Measurements from ENCODE around the gene WIPF1.

WIPF1 gene

DNA sequence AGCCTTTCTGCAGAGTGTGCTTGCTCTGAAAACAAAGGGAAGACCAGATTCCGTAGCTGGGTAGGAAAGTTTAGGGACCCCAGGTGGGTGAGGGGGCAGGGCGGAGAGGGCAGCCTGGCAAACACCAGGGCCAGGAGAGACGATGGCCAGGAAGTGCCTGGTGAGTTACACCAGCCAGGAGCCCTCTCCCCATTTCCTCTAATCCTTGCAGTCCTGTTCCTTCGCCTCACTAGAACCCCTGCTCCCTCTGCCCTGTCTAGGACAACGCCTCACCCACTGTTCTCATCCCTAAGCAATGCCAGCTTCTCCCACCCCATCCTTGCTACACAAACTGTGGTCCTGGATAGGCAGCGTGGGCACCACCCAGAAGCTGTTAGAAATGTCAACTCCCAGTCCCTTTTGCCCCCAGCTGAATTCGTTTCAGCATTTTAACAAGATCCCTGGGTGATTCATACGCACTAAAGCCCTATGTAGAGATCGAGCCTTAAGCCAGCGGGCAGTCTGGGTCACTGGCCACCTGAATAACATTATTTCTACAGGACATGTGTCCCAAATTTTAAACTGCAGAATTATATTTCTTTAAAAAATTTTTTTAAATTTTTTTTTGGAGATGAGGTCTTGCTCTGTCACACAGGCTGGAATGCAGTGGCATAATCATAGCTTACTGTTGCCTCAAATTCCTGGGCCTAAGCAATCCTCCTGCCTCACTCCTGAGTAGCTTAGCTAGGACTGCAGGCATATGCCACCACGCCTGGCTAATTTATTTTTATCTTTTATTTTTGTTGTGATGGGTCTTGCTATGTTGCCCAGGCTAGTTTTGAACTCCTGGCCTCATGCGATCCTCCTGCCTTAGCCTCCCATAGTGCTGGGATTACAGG is 10.9 kb downstream of the WIPF1 start:
- TF ChIP-seq ZNF354C (tag by site-specific recombination; IDR thresholded peaks at IDR 0.05; ENCODE audit: borderline replicate concordance, low read depth) (no peak), BCL11B (tag by site-specific recombination; IDR thresholded peaks at IDR 0.05; ENCODE audit: low read depth) (no peak), ZNF426 (tag by site-specific recombination; IDR thresholded peaks at IDR 0.05) (no peak), ZFP69B (tag by site-specific recombination; IDR thresholded peaks at IDR 0.05) (no peak)
- TF ChIP-seq, protein P1, sequence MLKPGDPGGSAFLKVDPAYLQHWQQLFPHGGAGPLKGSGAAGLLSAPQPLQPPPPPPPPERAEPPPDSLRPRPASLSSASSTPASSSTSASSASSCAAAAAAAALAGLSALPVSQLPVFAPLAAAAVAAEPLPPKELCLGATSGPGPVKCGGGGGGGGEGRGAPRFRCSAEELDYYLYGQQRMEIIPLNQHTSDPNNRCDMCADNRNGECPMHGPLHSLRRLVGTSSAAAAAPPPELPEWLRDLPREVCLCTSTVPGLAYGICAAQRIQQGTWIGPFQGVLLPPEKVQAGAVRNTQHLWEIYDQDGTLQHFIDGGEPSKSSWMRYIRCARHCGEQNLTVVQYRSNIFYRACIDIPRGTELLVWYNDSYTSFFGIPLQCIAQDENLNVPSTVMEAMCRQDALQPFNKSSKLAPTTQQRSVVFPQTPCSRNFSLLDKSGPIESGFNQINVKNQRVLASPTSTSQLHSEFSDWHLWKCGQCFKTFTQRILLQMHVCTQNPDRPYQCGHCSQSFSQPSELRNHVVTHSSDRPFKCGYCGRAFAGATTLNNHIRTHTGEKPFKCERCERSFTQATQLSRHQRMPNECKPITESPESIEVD (tag by site-specific recombination; IDR thresholded peaks at IDR 0.05): no peak
- Histone ChIP-seq H3K4me3 (ENCODE audit: low read depth, low read length) (no peak overlapping the region), H3K9me3 (ENCODE audit: control insufficient read depth, insufficient read depth, low read depth, low read length) (no peaks in the 10 kb centered on the region), H3K27ac (ENCODE audit: extremely low read depth, low read depth, low read length) (no peak overlapping the region), H3K36me3 (ENCODE audit: control insufficient read depth in 2 of 2, insufficient read depth in 1 of 2, low read length in 2 of 2) (no peaks in the 10 kb centered on the region; a peak in 1 of 3 replicates), H3K4me1 (ENCODE audit: control insufficient read depth, insufficient read depth, low read length) (no peaks in the 10 kb centered on the region)
- POLR2A ChIA-PET: no interaction called here
- CTCF ChIA-PET: interaction anchor here (0.7 to 1.9 kb wide), 2 partner anchors 8 kb away, joined by 3 to 4 read pairs; no protein-coding TSS in a partner anchor

DNA sequence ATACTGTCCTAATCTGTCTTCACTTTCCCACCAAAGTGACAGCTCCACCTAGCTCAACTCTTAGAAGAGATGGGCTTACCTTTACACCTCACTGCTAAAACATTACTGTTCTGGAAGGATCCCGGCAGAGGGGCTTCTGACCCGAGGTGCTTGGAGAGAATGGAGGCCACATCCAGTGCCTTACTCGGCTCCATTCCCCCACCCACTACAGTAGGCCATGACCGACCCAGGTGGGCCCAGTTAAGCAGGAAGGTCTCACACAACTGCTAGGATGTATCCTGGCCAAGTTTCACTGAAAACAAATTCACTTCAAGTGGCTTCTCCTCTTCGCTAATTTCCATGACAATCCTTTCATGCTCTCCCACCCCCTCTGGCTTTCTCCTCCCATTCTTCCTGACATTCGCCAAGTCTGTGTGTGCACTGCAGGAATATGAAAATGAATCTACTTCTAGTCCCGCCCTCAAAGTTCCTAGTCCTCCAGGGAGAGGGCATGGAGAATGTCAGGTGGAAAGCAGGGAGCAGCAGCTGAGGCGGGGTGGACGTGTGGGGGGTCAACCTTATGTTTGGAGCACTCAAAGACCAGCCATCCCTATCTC is 11.8 kb downstream of the WIPF1 start:
- Histone ChIP-seq H3K9me3 (ENCODE audit: control insufficient read depth, insufficient read depth, low read depth, low read length) (no peaks in the 10 kb centered on the region), H3K4me1 (ENCODE audit: control insufficient read depth, insufficient read depth, low read length) (no peaks in the 10 kb centered on the region), H3K36me3 (ENCODE audit: control insufficient read depth in 2 of 2, insufficient read depth in 1 of 2, low read length in 2 of 2) (no peaks in the 10 kb centered on the region; a peak in 1 of 3 replicates), H3K4me3 (ENCODE audit: low read depth, low read length) (no peak overlapping the region), H3K27ac (ENCODE audit: extremely low read depth, low read depth, low read length) (no peak overlapping the region)
- ChIA-PET CTCF (no interaction called here), POLR2A (no interaction called here)
- TF ChIP-seq, protein P2, sequence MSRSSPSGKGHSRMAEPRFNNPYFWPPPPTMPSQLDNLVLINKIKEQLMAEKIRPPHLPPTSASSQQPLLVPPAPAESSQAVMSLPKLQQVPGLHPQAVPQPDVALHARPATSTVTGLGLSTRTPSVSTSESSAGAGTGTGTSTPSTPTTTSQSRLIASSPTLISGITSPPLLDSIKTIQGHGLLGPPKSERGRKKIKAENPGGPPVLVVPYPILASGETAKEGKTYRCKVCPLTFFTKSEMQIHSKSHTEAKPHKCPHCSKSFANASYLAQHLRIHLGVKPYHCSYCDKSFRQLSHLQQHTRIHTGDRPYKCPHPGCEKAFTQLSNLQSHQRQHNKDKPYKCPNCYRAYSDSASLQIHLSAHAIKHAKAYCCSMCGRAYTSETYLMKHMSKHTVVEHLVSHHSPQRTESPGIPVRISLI (tag by site-specific recombination; IDR thresholded peaks at IDR 0.05): no peak
- TF ChIP-seq, protein P3, sequence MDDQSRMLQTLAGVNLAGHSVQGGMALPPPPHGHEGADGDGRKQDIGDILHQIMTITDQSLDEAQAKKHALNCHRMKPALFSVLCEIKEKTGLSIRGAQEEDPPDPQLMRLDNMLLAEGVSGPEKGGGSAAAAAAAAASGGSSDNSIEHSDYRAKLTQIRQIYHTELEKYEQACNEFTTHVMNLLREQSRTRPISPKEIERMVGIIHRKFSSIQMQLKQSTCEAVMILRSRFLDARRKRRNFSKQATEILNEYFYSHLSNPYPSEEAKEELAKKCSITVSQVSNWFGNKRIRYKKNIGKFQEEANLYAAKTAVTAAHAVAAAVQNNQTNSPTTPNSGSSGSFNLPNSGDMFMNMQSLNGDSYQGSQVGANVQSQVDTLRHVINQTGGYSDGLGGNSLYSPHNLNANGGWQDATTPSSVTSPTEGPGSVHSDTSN (CRISPR knock-in tag; IDR thresholded peaks at IDR 0.05): no peak
- TF ChIP-seq ZNF777 (tag by site-specific recombination; IDR thresholded peaks at IDR 0.05; ENCODE audit: borderline replicate concordance) (no peak), ZNF670 (tag by site-specific recombination; IDR thresholded peaks at IDR 0.05; ENCODE audit: low read depth) (no peak), ZNF175 (tag by site-specific recombination; IDR thresholded peaks at IDR 0.05) (no peak), ZNF510 (tag by site-specific recombination; IDR thresholded peaks at IDR 0.05; ENCODE audit: insufficient replicate concordance) (no peak), MZF1 (tag by site-specific recombination; IDR thresholded peaks at IDR 0.05; ENCODE audit: borderline replicate concordance) (no peak)
- TF ChIP-seq, protein P4, sequence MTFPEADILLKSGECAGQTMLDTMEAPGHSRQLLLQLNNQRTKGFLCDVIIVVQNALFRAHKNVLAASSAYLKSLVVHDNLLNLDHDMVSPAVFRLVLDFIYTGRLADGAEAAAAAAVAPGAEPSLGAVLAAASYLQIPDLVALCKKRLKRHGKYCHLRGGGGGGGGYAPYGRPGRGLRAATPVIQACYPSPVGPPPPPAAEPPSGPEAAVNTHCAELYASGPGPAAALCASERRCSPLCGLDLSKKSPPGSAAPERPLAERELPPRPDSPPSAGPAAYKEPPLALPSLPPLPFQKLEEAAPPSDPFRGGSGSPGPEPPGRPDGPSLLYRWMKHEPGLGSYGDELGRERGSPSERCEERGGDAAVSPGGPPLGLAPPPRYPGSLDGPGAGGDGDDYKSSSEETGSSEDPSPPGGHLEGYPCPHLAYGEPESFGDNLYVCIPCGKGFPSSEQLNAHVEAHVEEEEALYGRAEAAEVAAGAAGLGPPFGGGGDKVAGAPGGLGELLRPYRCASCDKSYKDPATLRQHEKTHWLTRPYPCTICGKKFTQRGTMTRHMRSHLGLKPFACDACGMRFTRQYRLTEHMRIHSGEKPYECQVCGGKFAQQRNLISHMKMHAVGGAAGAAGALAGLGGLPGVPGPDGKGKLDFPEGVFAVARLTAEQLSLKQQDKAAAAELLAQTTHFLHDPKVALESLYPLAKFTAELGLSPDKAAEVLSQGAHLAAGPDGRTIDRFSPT (tag by site-specific recombination; IDR thresholded peaks at IDR 0.05): no peak
- TF ChIP-seq, protein P5, sequence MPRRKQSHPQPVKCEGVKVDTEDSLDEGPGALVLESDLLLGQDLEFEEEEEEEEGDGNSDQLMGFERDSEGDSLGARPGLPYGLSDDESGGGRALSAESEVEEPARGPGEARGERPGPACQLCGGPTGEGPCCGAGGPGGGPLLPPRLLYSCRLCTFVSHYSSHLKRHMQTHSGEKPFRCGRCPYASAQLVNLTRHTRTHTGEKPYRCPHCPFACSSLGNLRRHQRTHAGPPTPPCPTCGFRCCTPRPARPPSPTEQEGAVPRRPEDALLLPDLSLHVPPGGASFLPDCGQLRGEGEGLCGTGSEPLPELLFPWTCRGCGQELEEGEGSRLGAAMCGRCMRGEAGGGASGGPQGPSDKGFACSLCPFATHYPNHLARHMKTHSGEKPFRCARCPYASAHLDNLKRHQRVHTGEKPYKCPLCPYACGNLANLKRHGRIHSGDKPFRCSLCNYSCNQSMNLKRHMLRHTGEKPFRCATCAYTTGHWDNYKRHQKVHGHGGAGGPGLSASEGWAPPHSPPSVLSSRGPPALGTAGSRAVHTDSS (tag by site-specific recombination; IDR thresholded peaks at IDR 0.05): no peak
- TF ChIP-seq, protein P6, sequence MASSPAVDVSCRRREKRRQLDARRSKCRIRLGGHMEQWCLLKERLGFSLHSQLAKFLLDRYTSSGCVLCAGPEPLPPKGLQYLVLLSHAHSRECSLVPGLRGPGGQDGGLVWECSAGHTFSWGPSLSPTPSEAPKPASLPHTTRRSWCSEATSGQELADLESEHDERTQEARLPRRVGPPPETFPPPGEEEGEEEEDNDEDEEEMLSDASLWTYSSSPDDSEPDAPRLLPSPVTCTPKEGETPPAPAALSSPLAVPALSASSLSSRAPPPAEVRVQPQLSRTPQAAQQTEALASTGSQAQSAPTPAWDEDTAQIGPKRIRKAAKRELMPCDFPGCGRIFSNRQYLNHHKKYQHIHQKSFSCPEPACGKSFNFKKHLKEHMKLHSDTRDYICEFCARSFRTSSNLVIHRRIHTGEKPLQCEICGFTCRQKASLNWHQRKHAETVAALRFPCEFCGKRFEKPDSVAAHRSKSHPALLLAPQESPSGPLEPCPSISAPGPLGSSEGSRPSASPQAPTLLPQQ (tag by site-specific recombination; IDR thresholded peaks at IDR 0.05): no peak
